GM18498 (cell line): ENCODE measurements around the gene CSTPP1.

Experiments
- ATAC-seq: cut with Tn5 transposase; IDR thresholded peaks from one replicate; pipeline ENCODE4 v1.9.1; 2021; ENCODE audit warnings: mild to moderate bottlenecking, moderate library complexity; ENCODE audit not compliant: unreplicated experiment

CSTPP1 gene

GRCh38 chr11:47154616-47155570 is 218.3 kb downstream of the CSTPP1 start:
- no peak for ATAC-seq

GRCh38 chr11:47155879-47156278 is 219.3 kb downstream of the CSTPP1 start:
- no peak for ATAC-seq

- ATAC-seq: no peak
Observed at GRCh38 chr11:47156333-47156732, 219.8 kb downstream of the CSTPP1 start.

- ATAC-seq: no peak
Observed at GRCh38 chr11:47156951-47157350, 220.4 kb downstream of the CSTPP1 start.

- ATAC-seq: no peak
Observed at GRCh38 chr11:47157805-47158204, 221.2 kb downstream of the CSTPP1 start.

GRCh38 chr11:47158242-47158641 is 221.7 kb downstream of the CSTPP1 start:
- no peak for ATAC-seq

- ATAC-seq: no peak
Observed at GRCh38 chr11:47160753-47161133, 224.2 kb downstream of the CSTPP1 start.

- no peak for ATAC-seq
Observed at GRCh38 chr11:47161134-47161854, 224.7 kb downstream of the CSTPP1 start.

GRCh38 chr11:47161890-47162289 is 225.3 kb downstream of the CSTPP1 start:
- no peak for ATAC-seq

- ATAC-seq: no peak
Observed at GRCh38 chr11:47162426-47162825, 225.9 kb downstream of the CSTPP1 start.

GRCh38 chr11:47163193-47163592 is 226.6 kb downstream of the CSTPP1 start:
- no peak for ATAC-seq

- no peak for ATAC-seq
Observed at GRCh38 chr11:47163898-47164297, 227.3 kb downstream of the CSTPP1 start.

- ATAC-seq: no peak
Observed at GRCh38 chr11:47164321-47164720, 227.8 kb downstream of the CSTPP1 start.

- no peak for ATAC-seq
Observed at GRCh38 chr11:47165253-47165840, 228.8 kb downstream of the CSTPP1 start.

GRCh38 chr11:47166368-47166767 is 229.8 kb downstream of the CSTPP1 start:
- ATAC-seq: no peak

GRCh38 chr11:47171061-47171838 is 234.7 kb downstream of the CSTPP1 start:
- no peak for ATAC-seq

- ATAC-seq: no peak
Observed at GRCh38 chr11:47171856-47172255, 235.3 kb downstream of the CSTPP1 start.

- ATAC-seq: no peak
Observed at GRCh38 chr11:47172740-47173336, 236.3 kb downstream of the CSTPP1 start.

GRCh38 chr11:47175746-47176327 is 239.3 kb downstream of the CSTPP1 start:
- no peak for ATAC-seq
